Measurements from ENCODE around the gene PAX4.
"Not testable (repeated sequence)": the region's sequence is repeated elsewhere in the genome, so short reads cannot be mapped to it uniquely, and the experiment has no call there.

The PAX4 gene

DNA sequence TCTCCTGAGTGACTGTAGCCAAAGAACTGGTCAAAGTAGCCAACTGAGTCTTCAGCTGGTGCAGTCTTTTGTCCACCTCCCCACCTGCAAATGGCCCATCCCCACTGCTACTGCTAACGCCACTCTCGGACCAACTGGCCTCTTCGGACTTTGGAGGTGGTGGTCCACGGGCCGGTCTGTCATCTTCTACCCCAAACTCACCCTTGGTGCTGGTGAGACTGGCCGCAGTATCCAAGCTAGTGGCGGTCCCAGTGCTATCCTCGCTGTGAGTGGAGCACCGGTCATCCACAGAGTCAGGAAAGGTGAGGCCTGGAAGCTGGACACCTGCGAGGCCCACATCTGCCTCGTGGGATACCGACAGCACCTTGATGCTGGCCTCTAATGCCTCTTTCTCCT lies 33.3 kb downstream of the PAX4 start:
- DNase-seq = no peak

GRCh38 chr7:127582361-127582760 lies 35.6 kb downstream of the PAX4 start:
- no peak for DNase-seq

GRCh38 chr7:127581716-127582115 lies 36.2 kb downstream of the PAX4 start:
- no peak for DNase-seq

- no peak for DNase-seq
These were observed 37.3 kb downstream of the PAX4 start for GRCh38 chr7:127580612-127581011.

- no peak for DNase-seq
These were observed 39.1 kb downstream of the PAX4 start for GRCh38 chr7:127578711-127579275.

GRCh38 chr7:127578036-127578684 lies 39.8 kb downstream of the PAX4 start:
- no peak for DNase-seq

GRCh38 chr7:127571741-127572505 lies 46.0 kb downstream of the PAX4 start:
- DNase-seq = no peak

DNA sequence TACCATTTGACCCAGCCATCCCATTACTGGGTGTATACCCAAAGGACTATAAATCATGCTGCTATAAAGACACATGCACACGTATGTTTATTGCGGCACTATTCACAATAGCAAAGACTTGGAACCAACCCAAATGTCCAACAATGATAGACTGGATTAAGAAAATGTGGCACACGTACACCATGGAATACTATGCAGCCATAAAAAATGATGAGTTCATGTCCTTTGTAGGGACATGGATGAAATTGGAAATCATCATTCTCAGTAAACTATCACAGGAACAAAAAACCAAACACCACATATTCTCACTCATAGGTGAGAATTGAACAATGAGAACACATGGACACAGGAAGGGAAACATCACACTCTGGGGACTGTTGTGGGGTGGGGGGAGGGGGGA lies 49.9 kb downstream of the PAX4 start:
- DNase-seq = not testable (repeated sequence)

DNA sequence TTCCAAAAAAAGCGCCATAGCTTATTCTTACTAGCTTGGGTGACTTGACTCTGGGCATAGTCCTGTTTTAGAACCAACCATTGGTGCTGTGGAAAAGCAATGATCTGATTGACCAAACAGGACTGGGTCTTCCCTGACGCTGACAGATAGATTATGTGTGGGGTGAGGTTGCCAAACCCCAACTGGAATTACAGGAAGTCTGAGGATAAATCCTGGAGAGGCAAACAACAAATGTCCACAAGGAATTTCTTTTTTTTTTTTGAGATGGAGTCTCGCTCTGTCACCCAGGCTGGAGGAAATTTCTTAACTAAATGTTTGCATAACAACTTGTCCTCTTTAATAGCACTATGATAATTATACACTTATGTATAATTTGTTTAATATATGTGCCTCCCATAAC lies 51.7 kb downstream of the PAX4 start:
- no peak for DNase-seq

Data from NCI-H1092 (cell line).